GM18526 (cell line): ENCODE data around the gene GPRC5C.

ENCODE experiments used
- POLR2A ChIP-seq: IDR thresholded peaks from 3 replicates; pipeline ENCODE4 v1.6.1; 2011; ENCODE audit not compliant: insufficient read length; ENCODE audit errors: extremely low read depth

Gene GPRC5C

GRCh38 chr17:74431568-74432423 lies at the start of gene GPRC5C:
TSS of gene GPRC5C (plus strand) at chr17:74432088. CDS start at chr17:74439777, 7,689 bp downstream.
- no peak for TF ChIP-seq POLR2A

DNA sequence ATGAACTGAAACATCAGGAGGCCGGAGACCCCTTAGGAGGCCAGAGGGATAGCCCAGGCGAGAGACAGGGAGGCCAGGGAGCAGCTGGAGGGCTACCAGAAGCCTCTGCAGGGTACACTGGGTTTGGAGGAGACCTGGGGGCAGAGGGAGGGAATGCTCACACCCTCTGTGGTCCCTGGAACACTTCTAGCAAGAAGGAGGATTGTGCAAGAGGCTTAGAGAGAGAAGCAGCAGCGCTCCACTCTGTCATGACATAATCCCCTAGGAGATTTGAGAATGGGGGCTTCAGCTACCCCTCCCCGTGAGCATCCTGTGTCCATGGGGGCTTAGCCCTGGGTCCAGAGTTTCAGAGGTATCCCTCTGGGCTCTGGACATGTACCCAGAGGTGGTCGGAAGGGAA lies 48.7 kb upstream of the GPRC5C start:
- TF ChIP-seq POLR2A, result no peak

DNA sequence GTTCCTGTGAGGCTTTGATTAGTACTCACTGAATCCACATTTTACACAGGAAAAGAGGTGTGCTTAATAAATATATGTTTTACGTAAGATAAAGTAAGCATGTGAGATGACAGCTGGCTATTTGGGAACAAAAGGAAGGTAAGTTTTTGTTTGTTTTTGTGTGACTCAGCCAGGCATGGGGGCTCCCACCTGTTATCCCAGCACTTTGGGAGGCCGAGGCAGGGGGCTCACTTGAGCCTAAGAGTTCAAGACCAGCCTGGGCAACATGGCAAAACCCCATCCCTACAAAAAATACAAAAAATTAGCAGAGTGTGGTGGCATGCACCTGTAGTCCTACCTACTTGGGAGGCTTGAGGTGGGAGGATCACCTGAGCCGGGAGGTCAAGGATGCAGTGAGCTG lies 46.7 kb upstream of the GPRC5C start:
- TF ChIP-seq POLR2A, result no peak

DNA sequence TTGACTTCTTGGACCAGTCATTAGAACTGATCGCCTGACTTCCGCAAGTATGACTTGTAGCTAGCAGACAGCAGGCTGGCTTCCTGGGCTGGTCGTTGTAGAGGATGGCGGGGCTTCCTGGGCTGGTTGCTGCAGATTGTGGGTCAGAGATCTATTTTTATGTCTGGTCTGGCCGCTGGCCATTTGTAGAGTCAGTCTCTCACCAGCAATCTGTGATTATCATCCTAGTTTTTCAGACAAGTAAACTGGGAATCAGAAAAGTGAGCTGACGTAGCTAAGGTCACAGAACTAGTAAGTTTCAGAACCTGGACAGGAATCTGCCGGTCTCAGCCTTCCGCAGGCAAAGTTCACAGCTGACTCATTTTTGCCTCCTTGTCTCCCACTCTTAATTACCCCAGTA lies 45.5 kb upstream of the GPRC5C start:
- TF ChIP-seq POLR2A, result no peak

- TF ChIP-seq POLR2A, result no peak
These were observed 44.3 kb upstream of the GPRC5C start for GRCh38 chr17:74387365-74388218.

- TF ChIP-seq POLR2A, result no peak
These were observed 42.7 kb upstream of the GPRC5C start for GRCh38 chr17:74389084-74389753.

GRCh38 chr17:74389937-74390679 lies 41.8 kb upstream of the GPRC5C start:
- TF ChIP-seq POLR2A, result no peak

- TF ChIP-seq POLR2A, result no peak
These were observed 40.9 kb upstream of the GPRC5C start for GRCh38 chr17:74390680-74391653.

- TF ChIP-seq POLR2A, result no peak
These were observed 40.1 kb upstream of the GPRC5C start for GRCh38 chr17:74391771-74392170.

- no peak for TF ChIP-seq POLR2A
These were observed 39.0 kb upstream of the GPRC5C start for GRCh38 chr17:74392848-74393247.

GRCh38 chr17:74393346-74393942 lies 38.4 kb upstream of the GPRC5C start:
- TF ChIP-seq POLR2A, result no peak

DNA sequence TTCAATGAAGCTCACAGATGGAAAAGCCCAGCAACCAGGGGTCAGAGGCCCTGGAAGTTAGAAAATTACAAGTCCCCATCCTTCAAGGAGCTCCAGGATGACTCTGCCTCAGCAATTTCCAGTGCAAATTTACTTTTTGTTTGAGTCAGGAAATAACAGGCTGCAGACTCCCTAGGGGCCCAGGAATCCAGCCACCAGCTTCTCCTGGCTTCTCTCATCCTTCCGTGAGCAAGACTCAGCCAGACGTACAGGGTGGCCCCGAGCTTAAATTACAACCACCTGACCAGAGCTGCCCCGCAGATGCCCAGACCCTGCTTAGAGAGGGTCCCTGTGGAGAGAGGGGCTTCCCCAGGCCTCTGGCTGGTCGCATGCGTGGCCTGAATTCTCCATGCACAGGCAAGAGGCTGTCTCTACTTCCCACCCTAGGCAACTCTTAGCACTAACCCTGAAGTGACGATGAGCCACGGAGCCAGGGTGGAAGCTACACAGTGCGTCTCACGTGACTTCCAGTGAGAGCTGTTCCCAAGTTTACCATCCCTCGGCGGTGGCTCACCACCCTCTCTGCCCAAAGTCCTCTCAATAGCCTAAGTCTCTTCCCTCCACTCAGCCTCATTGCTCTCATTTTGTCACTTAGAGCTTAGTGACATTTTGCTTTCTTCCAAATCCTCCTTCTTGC lies 37.5 kb upstream of the GPRC5C start:
- TF ChIP-seq POLR2A, result no peak

- TF ChIP-seq POLR2A, result no peak
These were observed 36.9 kb upstream of the GPRC5C start for GRCh38 chr17:74394977-74395376.
